HG03025 (cell line): Measurements from ENCODE around the gene PLA2G4C.

ENCODE experiments used
- ATAC-seq: cut with Tn5 transposase; IDR thresholded peaks from one replicate; pipeline ENCODE4 v1.9.1; 2021; ENCODE audit warnings: mild to moderate bottlenecking, moderate library complexity; ENCODE audit not compliant: unreplicated experiment, low FRiP score

PLA2G4C gene

DNA sequence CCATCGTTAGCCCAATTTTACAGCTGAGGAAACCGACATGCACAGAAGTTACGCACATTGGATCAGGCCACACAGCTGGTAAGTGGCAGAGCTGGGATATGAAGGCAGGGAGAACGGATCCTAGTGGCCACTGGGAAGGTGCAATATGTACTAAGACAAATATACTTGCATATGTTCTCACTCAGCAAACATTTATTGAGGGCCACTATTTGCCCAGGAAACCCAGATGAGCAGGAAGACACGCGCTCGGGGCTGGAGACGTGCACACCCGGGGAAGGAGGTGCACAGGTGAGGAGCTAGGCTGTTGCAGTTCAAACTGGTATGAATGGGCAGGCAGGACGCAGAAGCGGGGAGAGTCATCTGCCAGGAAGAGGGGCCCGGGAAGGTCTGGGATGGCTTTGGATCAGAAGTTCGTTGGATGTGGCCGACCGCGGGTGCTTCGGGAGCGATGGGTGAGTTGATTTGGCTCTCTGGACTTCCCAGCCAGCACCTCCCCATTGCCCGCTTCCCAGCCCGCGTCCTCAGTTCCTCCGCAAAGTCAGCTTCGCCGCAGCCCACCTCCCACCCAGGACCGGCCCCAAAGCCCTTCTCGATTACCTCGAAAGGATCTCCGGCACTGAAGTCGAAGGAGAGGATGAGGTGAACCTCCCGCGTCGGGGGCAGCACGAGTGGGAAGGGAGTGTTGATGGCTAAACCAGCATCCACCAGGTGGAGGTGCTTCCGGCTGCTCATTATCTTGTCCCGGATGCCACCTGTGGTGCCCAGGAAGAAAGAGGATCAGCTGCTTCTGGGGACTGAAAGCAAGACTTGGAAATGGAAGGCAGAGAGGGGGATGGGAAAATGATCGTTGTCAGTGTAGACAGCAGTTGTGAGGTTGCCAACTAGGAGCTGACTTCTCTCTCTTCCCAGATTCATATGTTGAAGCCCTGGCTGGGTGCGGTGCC is 48.9 kb downstream of the PLA2G4C start:
- no peak for ATAC-seq

DNA sequence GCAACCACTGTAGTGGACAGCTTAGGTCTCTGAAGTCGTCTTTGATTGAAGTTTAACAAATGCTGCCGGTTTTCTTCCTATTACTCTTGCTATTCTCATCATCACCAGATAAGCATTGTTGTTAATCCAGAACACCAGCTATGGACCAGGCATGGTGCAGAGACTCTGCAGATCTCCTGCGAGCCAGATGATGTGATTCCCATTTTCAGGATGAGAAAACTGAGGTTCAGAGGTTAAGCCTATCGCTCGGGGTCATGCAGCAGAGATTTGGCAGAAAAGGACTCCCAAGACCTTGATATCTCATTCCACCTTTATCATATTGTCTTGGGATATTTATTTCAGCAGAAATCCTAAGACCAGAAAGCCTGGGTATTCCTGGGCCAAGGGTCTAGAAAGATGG is 50.2 kb downstream of the PLA2G4C start:
- no peak for ATAC-seq

DNA sequence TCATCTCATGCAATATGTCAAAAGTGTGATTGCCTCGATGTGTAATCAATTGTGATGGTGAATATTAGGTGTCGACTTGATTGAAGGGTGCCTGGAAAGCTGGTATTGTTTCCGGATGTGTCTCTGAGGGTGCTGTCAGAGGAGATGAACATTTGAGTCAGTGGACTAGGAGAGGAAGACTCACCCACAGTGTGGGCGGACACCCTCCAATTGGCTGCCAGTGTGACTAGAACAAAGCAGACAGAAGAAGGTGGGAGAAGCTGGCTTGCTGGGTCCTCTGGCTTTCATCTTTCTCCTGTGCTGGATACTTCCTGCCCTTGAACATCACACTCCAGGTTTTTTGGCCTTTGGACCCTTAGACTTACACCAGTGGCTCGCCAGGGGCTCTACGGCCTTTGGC is 51.3 kb downstream of the PLA2G4C start:
- no peak for ATAC-seq

DNA sequence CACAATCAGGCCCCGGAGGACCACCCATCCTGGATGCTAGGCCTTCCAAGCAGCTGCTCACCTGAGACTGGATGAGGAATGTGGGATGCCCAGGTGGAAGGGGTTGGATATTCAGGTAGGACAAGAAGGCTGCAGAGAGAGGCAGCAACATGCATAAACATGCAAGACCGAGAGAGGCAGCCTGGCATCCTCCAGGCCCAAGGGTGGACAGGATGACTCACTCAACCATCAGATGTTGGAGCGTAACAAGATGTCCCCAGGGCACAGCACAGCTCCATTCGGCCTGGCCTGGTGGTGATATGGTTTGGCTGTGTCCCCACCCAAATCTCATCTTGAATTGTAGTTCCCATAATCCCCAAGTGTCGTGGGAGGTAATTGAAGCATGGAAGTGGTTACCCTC is 56.8 kb downstream of the PLA2G4C start:
- ATAC-seq, result no peak

DNA sequence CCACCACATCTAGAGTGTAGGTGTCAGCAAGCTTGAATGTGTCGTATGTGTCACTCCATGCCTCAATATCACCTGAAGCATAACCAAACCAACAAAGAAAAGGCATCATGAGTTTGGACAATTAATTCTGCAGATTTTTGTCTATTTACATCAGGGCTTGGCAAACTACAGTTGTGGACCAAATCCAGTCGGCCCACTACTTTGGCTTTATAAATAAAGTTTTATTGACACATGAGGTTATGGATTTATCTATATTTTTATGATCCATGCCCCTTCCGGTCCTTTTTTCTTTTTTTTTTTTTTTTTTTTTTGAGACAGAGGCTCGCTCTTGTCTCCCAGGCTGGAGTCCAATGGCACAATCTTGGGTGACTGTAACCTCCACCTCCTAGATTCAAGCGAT is 57.5 kb downstream of the PLA2G4C start:
- ATAC-seq, result no peak

DNA sequence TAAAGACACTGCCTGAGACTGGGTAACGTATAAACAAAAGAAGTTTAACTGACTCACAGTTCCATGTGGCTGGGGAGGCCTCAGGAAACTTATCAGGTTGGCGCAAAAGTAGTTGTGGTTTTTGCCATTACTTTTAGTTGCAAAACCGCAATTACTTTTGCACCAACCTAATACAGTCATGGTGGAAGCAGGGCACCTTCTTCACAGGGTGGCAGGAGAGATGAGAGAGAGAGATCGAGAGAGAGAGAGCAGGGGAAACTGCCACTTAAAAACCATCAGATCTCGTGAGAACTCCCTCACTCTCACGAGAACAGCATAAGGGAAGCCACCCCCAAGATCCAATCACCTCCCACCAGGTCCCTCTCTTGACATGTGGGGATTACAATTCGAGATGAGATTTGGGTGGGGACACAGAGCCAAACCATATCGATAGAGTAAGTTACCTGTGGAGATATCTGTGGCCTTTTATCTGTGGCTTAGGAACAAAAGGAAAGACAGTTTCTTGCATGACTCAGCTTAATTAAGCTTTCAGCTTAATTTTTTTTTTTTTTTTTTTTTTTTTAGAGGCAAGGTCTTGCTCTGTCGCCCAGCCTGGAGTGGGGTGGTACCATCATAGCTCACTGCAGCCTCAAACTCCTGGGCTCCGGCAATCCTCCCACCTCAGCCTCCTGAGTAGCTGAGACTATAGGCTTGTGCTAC is 59.1 kb downstream of the PLA2G4C start:
- ATAC-seq, result no peak

DNA sequence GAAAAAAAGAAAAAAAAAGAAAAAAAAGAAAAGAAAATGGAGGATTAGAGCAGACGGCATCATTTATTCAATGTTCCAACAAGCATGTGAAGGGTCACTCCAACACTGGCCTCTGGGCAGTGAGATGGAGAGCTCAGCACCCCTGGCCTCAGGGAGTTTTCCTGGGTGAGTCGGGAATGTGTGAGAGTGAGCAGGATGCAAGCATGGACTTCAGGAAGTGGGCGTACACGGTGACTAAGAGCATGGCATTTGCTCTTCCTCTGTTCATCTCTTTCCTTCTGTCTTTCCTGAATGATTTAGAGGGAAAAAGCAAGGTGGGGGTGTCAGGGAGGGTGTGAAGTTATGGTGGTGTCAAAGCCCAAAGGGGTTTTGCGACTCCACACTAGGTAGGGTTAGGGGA is 66.1 kb downstream of the PLA2G4C start:
- ATAC-seq, result no peak

DNA sequence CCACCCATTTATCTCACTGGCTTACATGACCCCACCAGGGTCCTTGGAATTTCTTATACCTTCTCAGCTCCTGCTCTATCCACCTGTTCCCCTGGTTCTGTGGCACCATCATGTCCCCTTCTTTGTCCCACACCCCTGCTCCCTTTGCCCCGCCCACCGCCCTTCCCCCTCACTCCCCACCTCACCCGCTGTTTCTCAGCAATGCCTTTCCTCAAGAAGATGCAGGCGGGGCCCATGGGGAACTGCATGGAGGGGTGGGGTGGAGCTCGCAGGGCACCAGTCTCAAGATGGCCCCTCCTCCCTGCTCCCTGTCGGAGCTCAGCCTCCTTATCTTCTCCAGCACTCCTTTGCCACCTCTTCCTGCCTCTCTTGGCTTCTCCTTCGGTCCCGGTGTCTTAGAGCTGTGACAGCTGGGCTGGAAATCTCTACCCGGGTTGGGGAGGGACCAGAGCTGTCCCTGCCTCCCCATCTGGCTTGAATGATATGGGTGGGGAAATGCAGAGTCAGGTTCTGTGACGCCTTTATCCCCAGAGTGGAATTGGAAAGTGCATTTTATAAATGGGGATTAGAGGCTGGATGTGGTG is 66.8 kb downstream of the PLA2G4C start, which contains the start of gene CABP5:
Gene CABP5, minus strand, starts transcription at position 405 of the 584 bp plus-strand sequence. Its CDS starts 157 bp downstream, at position 248.
- ATAC-seq, result no peak

DNA sequence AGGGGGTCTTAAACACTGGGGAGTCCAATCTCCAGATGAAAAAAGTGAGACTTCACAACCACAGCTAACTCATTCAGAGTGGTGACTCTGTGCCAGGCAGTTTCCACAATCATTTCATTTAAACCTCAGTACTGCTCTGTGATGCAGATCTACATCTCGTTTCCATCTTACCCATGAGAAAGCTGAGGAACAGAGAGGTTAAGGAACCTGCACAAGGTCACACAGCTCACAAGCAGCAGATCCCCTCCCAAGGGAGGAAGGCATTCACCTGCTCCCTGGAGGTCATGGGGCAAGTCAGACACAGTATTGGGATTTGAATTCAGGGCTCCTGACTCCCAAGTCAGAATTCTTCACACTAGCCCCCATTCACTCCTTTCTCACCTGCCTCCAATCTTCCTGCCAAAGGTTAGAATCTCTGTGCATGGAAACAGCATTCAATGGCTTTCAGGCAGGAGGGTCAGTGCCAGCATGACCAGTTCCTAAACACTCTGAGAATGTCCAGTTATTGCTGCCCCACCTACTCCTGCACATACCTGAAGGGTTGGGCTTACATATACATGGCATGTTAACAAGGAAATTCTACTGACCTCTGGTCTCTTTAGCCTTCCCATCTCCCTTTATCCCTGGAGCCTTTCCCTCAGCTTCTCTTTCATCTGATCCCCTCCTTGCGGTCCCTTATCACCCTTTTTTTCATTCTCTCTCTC is 68.6 kb downstream of the PLA2G4C start:
- ATAC-seq, result no peak

DNA sequence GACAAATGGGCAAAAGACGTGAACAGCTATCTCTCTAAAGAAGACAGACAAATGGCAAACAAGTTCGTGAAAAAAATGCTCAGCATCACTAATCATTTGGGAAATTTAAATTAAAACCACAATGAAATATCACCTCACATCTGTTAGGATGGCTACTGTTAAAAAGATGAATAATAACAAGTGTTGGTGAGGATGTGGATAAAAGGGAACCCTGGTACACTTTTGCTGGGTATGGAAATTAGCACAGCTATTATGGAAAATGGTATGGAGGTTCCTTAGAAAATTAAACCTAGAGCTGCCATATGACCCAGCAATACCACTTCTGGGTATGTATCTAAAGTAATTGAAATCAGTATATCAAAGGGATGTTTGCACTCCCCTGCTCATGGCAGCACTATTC is 73.9 kb downstream of the PLA2G4C start:
- no peak for ATAC-seq

DNA sequence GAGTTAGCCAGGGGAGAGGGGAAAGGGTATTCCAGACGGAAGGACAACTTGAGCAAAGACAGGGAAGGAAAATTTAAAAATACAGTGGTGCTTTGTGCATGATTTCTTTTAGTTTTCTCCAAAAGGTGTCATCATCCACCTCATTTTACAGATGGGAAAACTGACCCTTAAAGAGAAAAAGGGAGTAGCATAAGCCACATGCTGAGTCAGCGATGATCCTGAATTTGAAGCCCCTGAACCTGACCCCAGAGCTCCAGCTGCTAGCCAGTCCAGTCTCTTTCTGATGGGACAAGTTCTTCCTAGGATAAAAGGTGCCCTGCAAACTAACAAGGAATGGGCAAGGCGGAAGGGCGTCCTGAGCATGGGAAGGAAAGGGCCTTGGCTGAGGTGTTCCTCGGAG is 77.0 kb downstream of the PLA2G4C start:
- ATAC-seq, result no peak

DNA sequence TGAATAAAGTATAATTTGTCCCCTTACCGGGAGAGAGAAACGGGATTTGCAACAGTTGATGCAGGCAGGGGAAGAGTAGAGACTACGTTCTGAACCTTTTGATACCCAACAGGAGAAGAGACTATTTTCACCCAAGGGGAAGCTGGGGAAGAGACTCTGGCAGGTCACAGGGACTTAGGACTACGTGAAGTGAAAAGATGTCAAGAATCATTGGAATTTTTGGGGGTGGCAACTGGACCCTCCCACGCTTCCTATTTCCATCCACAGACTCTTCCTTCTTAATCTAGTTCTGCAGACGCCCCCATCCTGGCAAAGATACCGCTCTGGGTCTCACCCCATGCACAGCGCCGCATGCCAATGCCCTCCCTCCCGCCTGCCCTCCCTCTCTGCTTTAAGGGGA is 80.5 kb downstream of the PLA2G4C start:
- no peak for ATAC-seq

DNA sequence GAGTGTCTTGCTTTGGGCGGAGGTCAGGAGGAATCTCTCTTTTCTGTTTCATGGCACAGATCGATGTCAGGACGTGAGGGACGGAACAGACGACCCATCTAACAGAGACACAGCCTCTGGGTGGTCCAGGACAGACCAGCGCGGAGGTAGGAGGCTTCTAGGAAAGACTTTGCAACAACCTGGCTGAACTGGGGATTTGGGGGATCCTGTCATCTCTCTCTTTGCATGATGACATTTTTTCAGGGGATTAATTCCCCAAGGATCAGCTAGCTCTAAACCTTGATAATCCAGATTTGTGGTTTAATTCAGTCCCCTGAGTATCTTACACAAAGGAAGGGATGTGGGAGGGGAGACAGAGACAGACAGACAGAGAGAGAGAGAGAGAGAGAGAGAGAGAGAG is 81.2 kb downstream of the PLA2G4C start:
- ATAC-seq, result no peak

DNA sequence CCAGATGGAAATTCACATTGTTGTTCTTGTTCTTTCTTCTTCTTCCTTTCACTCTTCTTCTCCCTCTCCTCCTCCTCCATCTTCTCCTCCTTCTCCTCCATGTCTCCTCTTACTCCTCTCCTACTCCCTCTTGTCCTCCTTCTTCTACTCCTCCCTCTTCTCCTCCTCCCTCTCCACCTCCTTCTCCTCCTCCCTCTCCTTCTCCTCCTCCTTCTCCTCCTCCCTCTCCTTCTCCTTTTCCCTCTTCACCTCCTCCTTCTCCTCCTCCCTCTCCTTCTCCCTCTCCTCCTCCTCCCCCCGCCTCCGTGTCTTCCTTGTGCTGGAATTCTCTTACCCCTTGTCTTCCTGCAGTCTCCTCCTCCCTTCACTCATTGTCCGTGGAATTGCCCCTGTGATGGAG is 85.1 kb downstream of the PLA2G4C start:
- ATAC-seq, result no peak

DNA sequence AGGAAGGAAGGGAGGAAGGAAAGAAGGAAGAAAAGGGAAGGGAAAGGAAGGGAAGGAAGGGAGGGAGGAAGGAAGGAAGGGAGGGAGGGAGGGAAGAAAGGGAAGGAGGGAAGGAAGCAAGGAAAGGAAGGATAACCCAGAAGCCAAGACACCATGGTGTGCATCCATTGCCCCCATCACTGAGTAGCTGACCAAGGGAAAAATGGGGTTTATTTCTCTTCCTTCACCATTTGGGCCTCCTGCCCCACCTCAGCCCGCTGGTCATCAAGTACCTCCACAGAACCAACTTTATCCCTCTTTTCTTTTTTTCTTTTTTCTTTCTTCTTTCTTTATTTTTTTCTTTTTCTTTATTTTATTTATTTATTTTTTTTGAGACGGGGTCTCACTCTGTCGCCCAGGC is 87.1 kb downstream of the PLA2G4C start:
- no peak for ATAC-seq

DNA sequence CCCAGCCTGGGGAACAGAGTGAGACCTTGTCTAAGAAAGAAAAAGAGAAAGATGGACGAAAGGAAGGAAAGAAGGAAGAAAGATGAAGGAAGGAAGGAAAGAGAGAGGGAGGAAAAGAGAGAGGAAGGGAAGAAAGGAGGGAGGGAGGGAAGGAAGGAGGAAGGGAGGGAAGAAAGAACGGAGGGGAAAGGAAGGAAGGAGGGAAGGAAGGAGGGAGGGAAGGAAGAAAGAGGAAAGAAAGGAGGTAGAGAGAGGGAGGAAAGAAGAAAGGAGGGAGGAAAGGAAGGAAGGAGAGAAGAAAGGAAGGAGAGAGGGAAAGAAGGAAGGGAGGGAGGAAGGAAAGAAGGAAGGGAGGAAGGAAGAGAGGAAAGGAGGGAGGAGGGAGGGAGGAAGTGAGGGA is 87.6 kb downstream of the PLA2G4C start:
- no peak for ATAC-seq

DNA sequence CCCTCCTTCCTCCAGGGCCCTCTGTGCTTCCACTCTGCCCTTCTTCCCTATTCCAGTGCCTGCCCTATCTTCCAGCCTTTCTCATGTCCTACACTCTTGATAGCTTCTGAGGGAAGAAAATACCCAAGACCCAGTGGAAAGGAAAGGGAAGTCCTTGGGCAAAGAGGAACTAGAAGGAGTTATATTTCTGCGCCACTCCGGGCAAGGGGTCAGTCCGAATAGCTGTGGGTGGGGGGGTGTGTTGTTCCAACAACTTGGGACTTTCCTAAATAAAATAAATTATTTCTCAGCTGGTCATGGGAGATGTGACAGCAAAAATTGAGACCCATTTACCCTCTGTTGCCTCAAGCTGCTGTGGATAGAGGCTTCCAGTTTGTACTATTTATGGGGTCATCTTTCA is 89.9 kb downstream of the PLA2G4C start:
- no peak for ATAC-seq

DNA sequence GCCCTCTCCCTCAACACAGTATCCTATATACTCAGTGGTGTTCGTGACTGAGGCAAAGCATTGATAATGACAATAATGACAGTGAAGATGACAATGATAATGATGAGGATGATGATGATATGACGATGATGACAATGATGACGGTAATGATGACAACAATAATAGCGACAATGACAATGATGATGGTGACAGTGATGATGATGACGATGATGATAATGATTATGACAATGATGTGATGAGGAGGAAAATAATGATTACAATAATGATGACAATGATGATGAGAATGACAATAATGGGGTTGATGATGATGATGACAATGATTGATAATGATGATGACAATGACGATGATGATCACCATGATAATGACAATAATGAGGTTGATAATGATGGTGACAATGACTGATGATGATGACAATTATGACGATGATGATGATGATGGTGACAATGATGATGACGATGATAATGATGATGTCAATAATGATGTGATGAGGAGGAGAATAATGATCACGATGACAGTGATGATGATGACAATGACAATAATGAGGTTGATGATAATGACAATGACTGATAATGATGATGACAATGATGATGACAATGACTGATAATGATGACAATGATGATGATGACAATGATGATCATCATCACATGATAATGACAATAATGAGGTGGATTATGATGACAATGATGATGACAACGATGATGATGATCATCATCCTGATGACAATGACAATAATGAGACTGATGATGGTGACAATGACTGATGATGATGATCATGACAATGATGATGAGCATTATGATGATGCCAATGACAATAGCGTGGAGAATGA is 99.5 kb downstream of the PLA2G4C start:
- no peak for ATAC-seq

DNA sequence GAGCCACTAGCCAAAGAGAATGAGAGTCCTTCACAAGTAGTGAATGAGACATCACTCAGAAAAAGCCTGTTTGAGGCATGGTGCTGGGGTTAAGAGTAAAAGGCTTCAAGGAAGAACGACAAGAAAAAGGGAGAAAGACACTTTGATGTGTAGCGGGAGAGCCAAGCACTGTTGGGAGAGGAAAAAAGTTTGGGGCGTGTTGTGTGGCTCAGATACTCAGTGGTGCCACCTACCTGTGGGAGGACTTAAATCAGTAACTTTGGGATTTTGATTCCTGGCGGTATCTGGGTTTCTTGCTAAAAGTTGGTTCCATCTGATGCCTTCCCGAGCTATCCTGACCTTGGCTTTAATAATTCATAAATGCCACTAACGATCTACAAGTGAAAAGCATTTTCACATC is 103.9 kb downstream of the PLA2G4C start:
- ATAC-seq, result no peak

DNA sequence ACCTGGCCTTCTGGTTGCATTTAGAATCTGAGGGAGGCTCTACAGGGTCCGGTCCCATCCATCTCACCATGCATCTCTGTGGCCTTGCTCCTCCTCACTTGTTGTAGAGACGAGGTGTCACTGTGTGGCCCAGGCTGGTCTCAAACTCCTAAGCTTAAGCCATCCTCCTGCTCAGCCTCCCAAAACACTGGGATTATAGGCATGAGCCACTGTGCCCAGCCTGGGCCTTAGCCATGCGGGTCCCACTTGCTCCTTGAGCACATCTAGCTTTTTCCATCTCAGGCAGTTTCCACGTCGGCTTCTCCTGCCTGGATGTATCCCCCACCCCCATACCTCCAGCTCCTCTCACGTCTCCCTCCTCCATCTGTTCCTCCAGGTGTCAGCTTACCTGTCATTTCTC is 106.4 kb downstream of the PLA2G4C start:
- ATAC-seq, result no peak
